Suprapubic skin (tissue), 4 donors: ENCODE measurements around the gene LAIR2.

Source experiments
- CTCF ChIP-seq, 2 donors: fragments of 200-600 bp in 1 of 2; fragments of 450-650 bp in 1 of 2; sonication (generic) in 1 of 2; IDR thresholded peaks; one replicate each; pipeline ENCODE4 v1.5.1; 2016 to 2019; ENCODE audit warnings: antibody characterized with exemption in 2 of 2, mild to moderate bottlenecking in 1 of 2, moderate library complexity in 1 of 2
- EP300 ChIP-seq: sonication (generic); formaldehyde crosslinking; IDR thresholded peaks from one replicate; pipeline ENCODE4 v1.6.1; 2017; ENCODE audit warnings: antibody characterized with exemption
- POLR2A ChIP-seq, 2 donors: fragments of 450-650 bp; IDR thresholded peaks; one replicate each; pipeline ENCODE4 v1.6.1; 2017; ENCODE audit warnings: antibody characterized with exemption in 2 of 2, mild to moderate bottlenecking in 2 of 2, moderate library complexity in 2 of 2
- POLR2AphosphoS5 ChIP-seq, 3 donors: sonication (generic); formaldehyde crosslinking; IDR thresholded peaks; one replicate each; pipeline ENCODE4 v1.6.1; 2017; ENCODE audit warnings: antibody characterized with exemption in 3 of 3

- TF ChIP-seq EP300 (no peak), POLR2AphosphoS5 (IDR thresholded peaks at IDR 0.05) (no peak), CTCF (IDR thresholded peaks at IDR 0.05) (no peak), POLR2A (IDR thresholded peaks at IDR 0.05) (no peak)
Observed at GRCh38 chr19:54530866-54531265, 28.2 kb downstream of the LAIR2 start.
